H1 (cell line): ENCODE data around the gene PTPRG. TPM values are rescaled to one million over a fixed set of nuclear protein-coding genes. Genes with fewer than 3 reads are reported as not detected.

ENCODE experiments used
- CTCF ChIA-PET: fragments of 300-600 bp; sonication (Branson Sonifier 250); formaldehyde crosslinking; loops from one replicate; lab custom pipeline; 2021; ENCODE audit not compliant: partially characterized antibody; lab: Charles Lee
- POLR2A ChIA-PET: fragments of 300-600 bp; sonication (Branson Sonifier 250); formaldehyde crosslinking; loops from one replicate; lab custom pipeline; 2021; ENCODE audit warnings: inconsistent platforms; ENCODE audit not compliant: partially characterized antibody; lab: Charles Lee
- DNase-seq, 2 experiments: peaks; one replicate each; pipeline versions ENCODE4 v3.0.0 to v3.0.0-alpha.2; 2010 to 2022; ENCODE audit warnings: low spot score in 2 of 2, low read depth in 1 of 2, mixed read lengths in 1 of 2
- FAIRE-seq: peaks from 2 replicates; lab custom pipeline; 2011; peaks lifted over from hg19 to GRCh38; lab: Jason Lieb, UNC
- H2AFZ ChIP-seq: 2 replicates; pipeline ENCODE4 v1.8.1; 2012; ENCODE audit warnings: low read length, inconsistent platforms
- H2AK5ac ChIP-seq: 2 replicates; pipeline ENCODE4 v1.6.1; 2013; ENCODE audit warnings: low read depth, low read length
- H2BK120ac ChIP-seq: replicated peaks from 2 replicates; pipeline ENCODE3; 2013; ENCODE audit warnings: low read depth, low read length, inconsistent platforms
- H2BK12ac ChIP-seq: 2 replicates; pipeline ENCODE4 v1.6.1; 2013; ENCODE audit warnings: low read depth, low read length
- H2BK15ac ChIP-seq: 2 replicates; pipeline ENCODE4 v1.6.1; 2013; ENCODE audit warnings: low read length
- H2BK20ac ChIP-seq: 2 replicates; pipeline ENCODE4 v1.6.1; 2013; ENCODE audit warnings: low read length
- H2BK5ac ChIP-seq: 2 replicates; pipeline ENCODE4 v1.6.1; 2013; ENCODE audit warnings: low read depth, low read length
- H3K14ac ChIP-seq: 2 replicates; pipeline ENCODE4 v1.6.1; 2013; ENCODE audit warnings: inconsistent platforms; ENCODE audit not compliant: insufficient read length
- H3K18ac ChIP-seq: 2 replicates; pipeline ENCODE4 v1.6.1; 2013; ENCODE audit warnings: low read length; ENCODE audit errors: extremely low read depth
- H3K23ac ChIP-seq: 2 replicates; pipeline ENCODE4 v1.6.1; 2013; ENCODE audit warnings: inconsistent platforms; ENCODE audit not compliant: insufficient read length
- H3K23me2 ChIP-seq: 2 replicates; pipeline ENCODE4 v1.6.1; 2013; ENCODE audit warnings: low read depth, low read length
- H3K27ac ChIP-seq: 2 replicates; pipeline ENCODE4 v1.6.1; 2011; ENCODE audit warnings: low read depth, low read length, inconsistent platforms
- H3K27me3 ChIP-seq, 4 experiments: replicated peaks in 1 of 4; 1 replicate in 1 of 4; 2 replicates in 3 of 4; pipeline versions ENCODE4 v1.6.1 to v1.8.1; 2011 to 2013; ENCODE audit warnings: low read length in 3 of 4, mild to moderate bottlenecking in 3 of 4, inconsistent platforms in 2 of 4, mixed read lengths in 2 of 4, moderate library complexity in 1 of 4; ENCODE audit not compliant: control insufficient read depth in 3 of 4, insufficient read depth in 3 of 4; ENCODE audit errors: extremely low read depth in 1 of 4
- H3K36me3 ChIP-seq, 4 experiments: 2 replicates each; pipeline versions ENCODE4 v1.6.1 to v1.8.1; 2011 to 2013; ENCODE audit warnings: mild to moderate bottlenecking in 4 of 4, low read length in 3 of 4, moderate library complexity in 2 of 4, control low read depth in 1 of 4, inconsistent platforms in 1 of 4; ENCODE audit not compliant: insufficient read depth in 4 of 4, control insufficient read depth in 2 of 4
- H3K4ac ChIP-seq: replicated peaks from 2 replicates; pipeline ENCODE3; 2013; ENCODE audit warnings: low read length, low read depth, mixed read lengths, inconsistent platforms; ENCODE audit not compliant: insufficient read length
- H3K4me1 ChIP-seq, 4 experiments: replicated peaks in 1 of 4; 1 replicate in 1 of 4; 2 replicates in 3 of 4; pipeline versions ENCODE4 v1.6.1 to v1.8.1; 2011 to 2013; ENCODE audit warnings: low read length in 3 of 4, inconsistent platforms in 2 of 4, mixed read lengths in 1 of 4; ENCODE audit not compliant: insufficient read depth in 4 of 4, control insufficient read depth in 3 of 4
- H3K4me2 ChIP-seq, 2 experiments: 2 replicates each; pipeline versions ENCODE4 v1.6.1 to v1.8.1; 2011 to 2013; ENCODE audit warnings: low read depth in 2 of 2, low read length in 2 of 2, control low read depth in 1 of 2, inconsistent platforms in 1 of 2, mild to moderate bottlenecking in 1 of 2; ENCODE audit not compliant: insufficient read depth in 1 of 2
- H3K4me3 ChIP-seq, 4 experiments: fragments of 200-600, 300-600 bp in 1 of 4; sonication (generic), shearing (Covaris generic), sonication (Bioruptor Twin) in 1 of 4; 2 replicates each; pipeline versions ENCODE4 v1.5.1 to v1.8.1; 2011 to 2016; ENCODE audit warnings: low read length in 4 of 4, low read depth in 3 of 4, control low read depth in 2 of 4, inconsistent platforms in 2 of 4, mild to moderate bottlenecking in 2 of 4, mixed read lengths in 1 of 4, moderate library complexity in 1 of 4; ENCODE audit not compliant: insufficient read depth in 2 of 4; ENCODE audit errors: extremely low read depth in 1 of 4
- H3K56ac ChIP-seq: replicated peaks from 2 replicates; pipeline ENCODE3; 2013; ENCODE audit warnings: low read depth, mild to moderate bottlenecking, mixed read lengths, low read length, inconsistent platforms; ENCODE audit not compliant: insufficient read length
- H3K79me1 ChIP-seq: 2 replicates; pipeline ENCODE4 v1.6.1; 2013; ENCODE audit warnings: low read depth, low read length, control low read depth
- H3K79me2 ChIP-seq, 2 experiments: 2 replicates each; pipeline versions ENCODE4 v1.6.1 to v1.8.1; 2012 to 2013; ENCODE audit warnings: low read length in 2 of 2, mild to moderate bottlenecking in 2 of 2, inconsistent platforms in 1 of 2; ENCODE audit not compliant: insufficient read depth in 2 of 2, control insufficient read depth in 1 of 2
- H3K9ac ChIP-seq, 4 experiments: replicated peaks in 1 of 4; 1 replicate in 1 of 4; 2 replicates in 3 of 4; pipeline versions ENCODE4 v1.6.1 to v1.8.1; 2011 to 2013; ENCODE audit warnings: low read depth in 3 of 4, low read length in 3 of 4, control low read depth in 2 of 4, mild to moderate bottlenecking in 2 of 4, moderate library complexity in 2 of 4, inconsistent platforms in 1 of 4; ENCODE audit errors: extremely low read depth in 1 of 4
- H3K9me3 ChIP-seq, 2 experiments: 2 replicates each; pipeline versions ENCODE4 v1.6.1 to v1.8.1; 2012 to 2013; ENCODE audit warnings: mild to moderate bottlenecking in 2 of 2, moderate library complexity in 2 of 2, control low read depth in 1 of 2, inconsistent platforms in 1 of 2, low read depth in 1 of 2, low read length in 1 of 2, mixed read lengths in 1 of 2; ENCODE audit not compliant: insufficient read depth in 2 of 2
- H4K20me1 ChIP-seq, 2 experiments: replicated peaks in 1 of 2; 2 replicates each; pipeline versions ENCODE3 to v1.8.1; 2011 to 2013; ENCODE audit warnings: inconsistent platforms in 2 of 2, low read length in 2 of 2, mild to moderate bottlenecking in 1 of 2; ENCODE audit not compliant: insufficient read depth in 2 of 2, control insufficient read depth in 1 of 2
- H4K5ac ChIP-seq: 2 replicates; pipeline ENCODE4 v1.6.1; 2013; ENCODE audit warnings: low read length, low read depth, mixed read lengths, inconsistent platforms; ENCODE audit not compliant: insufficient read length
- H4K8ac ChIP-seq: 2 replicates; pipeline ENCODE4 v1.8.0; 2013; ENCODE audit warnings: mild to moderate bottlenecking, moderate library complexity, low read length, inconsistent platforms; ENCODE audit not compliant: insufficient read depth; ENCODE audit errors: extremely low read depth
- H4K91ac ChIP-seq: replicated peaks from 2 replicates; pipeline ENCODE3; 2013; ENCODE audit warnings: low read length, mixed read lengths, inconsistent platforms; ENCODE audit not compliant: insufficient read length
- CTBP2 ChIP-seq: IDR thresholded peaks from 2 replicates; pipeline ENCODE4 v1.7.0; 2011; ENCODE audit warnings: borderline replicate concordance, mild to moderate bottlenecking, moderate library complexity, mixed read lengths, low read length; ENCODE audit not compliant: insufficient read depth, insufficient read length
- JUND ChIP-seq: IDR thresholded peaks from 2 replicates; pipeline ENCODE4 v1.6.1; 2011; ENCODE audit warnings: mild to moderate bottlenecking, improper control_type of control experiment, low read length
- MAFK ChIP-seq: IDR thresholded peaks from 2 replicates; pipeline ENCODE4 v1.6.1; 2012; ENCODE audit warnings: low read depth, mild to moderate bottlenecking, improper control_type of control experiment, low read length
- SIRT6 ChIP-seq: IDR thresholded peaks from one replicate; pipeline ENCODE4 v1.7.1; 2012; ENCODE audit warnings: low read length, inconsistent platforms
- SP2 ChIP-seq: IDR thresholded peaks from 2 replicates; pipeline ENCODE4 v1.6.1; 2012; ENCODE audit warnings: mild to moderate bottlenecking, low read length, inconsistent platforms
- SP4 ChIP-seq: IDR thresholded peaks from 2 replicates; pipeline ENCODE4 v1.6.1; 2012; ENCODE audit warnings: low read length, inconsistent platforms
- TBP ChIP-seq: IDR thresholded peaks from 2 replicates; pipeline ENCODE4 v1.6.1; 2011; ENCODE audit warnings: low read depth, low read length, improper control_type of control experiment
- TEAD4 ChIP-seq: IDR thresholded peaks from 2 replicates; pipeline ENCODE4 v1.6.1; 2012; ENCODE audit warnings: low read depth, low read length, inconsistent platforms, mixed read lengths
- WGBS, 2 experiments: shearing (Covaris generic) in 1 of 2; methylation state at CpG; one replicate each; pipeline versions ENCODE4 v1.1.6 to v1.1.7; 2013 to 2015; ENCODE audit warnings: low lambda C conversion rate in 2 of 2, mixed read lengths in 2 of 2, inconsistent platforms in 1 of 2, low coverage in 1 of 2, missing lambda C conversion rate in 1 of 2; ENCODE audit not compliant: insufficient replicate concordance in 2 of 2, insufficient coverage in 1 of 2, insufficient read length in 1 of 2; ENCODE audit errors: extremely low coverage in 1 of 2, missing lambda C conversion rate in 1 of 2; 5-methylcytosine and 5-hydroxymethylcytosine counted together
- polyA plus RNA-seq, 7 experiments: library from polyadenylated mRNA; depleted of rRNA in 3 of 7; stranded (reverse) in 5 of 7; unstranded in 2 of 7; fragments of >200 nt in 5 of 7; fragments of 200-250 nt in 2 of 7; gene quantifications; 1 replicate in 5 of 7; 2 replicates in 1 of 7; 4 replicates in 1 of 7; pipeline versions ENCODE4 v1.2.1 to v1.2.3, GENCODE V29; 2011 to 2013; ENCODE audit warnings: missing spikeins in 2 of 7, mixed read lengths in 2 of 7
- total RNA-seq: library from RNA; stranded (reverse); fragmentation: NEBNext Ultra II Directional; extraction: Animal tissue kit (Norgen Biotek cat#: 25700); gene quantifications from 2 replicates; pipeline ENCODE4 v1.2.1, GENCODE V29; 2021

The PTPRG gene
- total and polyA plus RNA-seq, 2 of the 8 experiments (the other 6 are each of a cell fraction or from before 2014, with no cell fraction given), result 23.3 to 96.2 TPM

DNA sequence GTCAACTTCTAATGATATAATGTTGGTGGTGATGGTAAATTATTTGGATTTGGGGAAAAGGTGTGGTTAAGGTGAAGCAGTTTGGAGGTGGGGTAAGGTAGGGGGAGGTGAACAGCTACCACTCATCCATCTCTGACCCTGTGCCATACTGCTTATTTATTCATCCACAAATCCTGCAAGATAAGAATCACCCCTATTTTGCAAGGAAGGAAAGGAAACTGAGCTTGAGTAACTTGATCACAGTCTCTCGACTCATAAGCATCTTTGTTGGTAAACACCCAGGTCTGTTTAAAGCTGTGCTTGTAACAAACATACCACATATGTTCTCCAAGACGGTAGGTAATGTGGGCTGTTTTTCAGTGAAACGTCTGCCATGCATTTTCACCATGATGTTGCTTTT lies 67.3 kb downstream of the PTPRG start:
- Histone ChIP-seq H3K79me1 (no peaks in the 10 kb centered on the region; the same call in 1 of the 2 replicates), H2BK5ac (no peak overlapping the region), H3K56ac (no peak overlapping the region), H3K4ac (no peak overlapping the region), H2BK120ac (no peak overlapping the region), H3K4me3 (no peak overlapping the region), H4K8ac (no peak overlapping the region), H2AK5ac (no peak overlapping the region), H2BK15ac (no peak overlapping the region), H3K18ac (no peak overlapping the region), H2AFZ (no peak overlapping the region), H3K14ac (no peak overlapping the region), H3K23ac (no peak overlapping the region), H3K23me2 (no peaks in the 10 kb centered on the region), H3K79me2 (peaks cover 17 to 98% of the 10 kb centered on the region in 2 experiments), H3K27me3 (no peaks in the 10 kb centered on the region), H3K36me3 (peaks cover 0 to 12% (median 4%) of the 10 kb centered on the region in 4 experiments; a peak in 3 of 8 replicates), H4K5ac (no peak overlapping the region), H3K4me1 (peaks cover 0 to 9% (median 7%) of the 10 kb centered on the region in 4 experiments; a peak in 4 of 7 replicates), H3K4me2 (no peak overlapping the region), H3K27ac (no peak overlapping the region), H3K9ac (no peak overlapping the region), H4K20me1 (peaks cover 7 to 21% of the 10 kb centered on the region in 2 experiments), H4K91ac (no peak overlapping the region), H3K9me3 (no peaks in the 10 kb centered on the region), H2BK12ac (no peak overlapping the region), H2BK20ac (no peak overlapping the region)
- ChIA-PET CTCF (interaction anchor here (1.1 to 1.5 kb wide), 4 partner anchors 18 to 64 kb away, joined by 3 to 4 read pairs (median 3); no protein-coding TSS in a partner anchor), POLR2A (interaction anchor here (1.3 to 2.2 kb wide), 2 partner anchors 11 to 243 kb away, joined by 3 to 5 read pairs; no protein-coding TSS in a partner anchor)
- FAIRE-seq, result no peak
- TF ChIP-seq TBP (no peak), TEAD4 (no peak), MAFK (no peak), JUND (no peak), SIRT6 (no peak), CTBP2 (no peak), SP4 (no peak), SP2 (no peak)
- no peak for DNase-seq
- WGBS, 2 experiments, result 89% methylated on average over 3 of the region's 3 CpGs; no CpG with 5 or more reads in 1 of the 2 experiments
